ENCODE results near the gene AFF3. TPM values are rescaled to one million over a fixed set of nuclear protein-coding genes. Genes with fewer than 3 reads are reported as not detected.

The AFF3 gene
- total and polyA plus RNA-seq, 2 experiments from 2014 or later, result 12.0 to 12.8 TPM

DNA sequence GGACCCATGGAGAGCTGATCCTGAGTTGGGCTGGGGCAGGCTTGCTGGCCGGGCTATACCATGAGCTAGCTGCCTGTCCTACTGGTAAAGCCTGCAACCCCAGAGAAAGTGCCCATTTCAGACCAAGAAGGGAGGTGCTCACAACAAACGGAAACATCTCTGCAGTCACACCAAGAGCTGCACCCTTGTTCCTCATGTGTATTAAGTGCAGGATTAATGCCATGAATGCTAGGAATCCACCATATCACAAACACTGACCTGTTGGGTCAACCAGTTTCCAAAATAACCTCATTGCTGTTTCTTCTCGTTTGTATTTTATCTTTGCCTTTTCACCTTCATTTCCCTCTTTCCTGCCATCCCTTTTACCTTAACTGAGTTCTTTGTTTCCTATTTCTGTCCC, 69.9 kb downstream of the AFF3 start:
- no peak overlapping the region for H3K4me3 ChIP-seq
- TF ChIP-seq, protein P1, sequence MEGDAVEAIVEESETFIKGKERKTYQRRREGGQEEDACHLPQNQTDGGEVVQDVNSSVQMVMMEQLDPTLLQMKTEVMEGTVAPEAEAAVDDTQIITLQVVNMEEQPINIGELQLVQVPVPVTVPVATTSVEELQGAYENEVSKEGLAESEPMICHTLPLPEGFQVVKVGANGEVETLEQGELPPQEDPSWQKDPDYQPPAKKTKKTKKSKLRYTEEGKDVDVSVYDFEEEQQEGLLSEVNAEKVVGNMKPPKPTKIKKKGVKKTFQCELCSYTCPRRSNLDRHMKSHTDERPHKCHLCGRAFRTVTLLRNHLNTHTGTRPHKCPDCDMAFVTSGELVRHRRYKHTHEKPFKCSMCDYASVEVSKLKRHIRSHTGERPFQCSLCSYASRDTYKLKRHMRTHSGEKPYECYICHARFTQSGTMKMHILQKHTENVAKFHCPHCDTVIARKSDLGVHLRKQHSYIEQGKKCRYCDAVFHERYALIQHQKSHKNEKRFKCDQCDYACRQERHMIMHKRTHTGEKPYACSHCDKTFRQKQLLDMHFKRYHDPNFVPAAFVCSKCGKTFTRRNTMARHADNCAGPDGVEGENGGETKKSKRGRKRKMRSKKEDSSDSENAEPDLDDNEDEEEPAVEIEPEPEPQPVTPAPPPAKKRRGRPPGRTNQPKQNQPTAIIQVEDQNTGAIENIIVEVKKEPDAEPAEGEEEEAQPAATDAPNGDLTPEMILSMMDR (IDR thresholded peaks at IDR 0.05; ENCODE audit: low read depth, low read length), result no peak
- H3K27ac ChIP-seq, result peak overlapping the region; percentile 60
- peaks cover 33% of the 10 kb centered on the region for H3K4me1 ChIP-seq (ENCODE audit: low read depth)
- no peak for DNase-seq (ENCODE audit: low read depth in 1 of 2, low spot score in 1 of 2)
- H3K9me3 ChIP-seq (ENCODE audit: low read depth), result no peaks in the 10 kb centered on the region
- H3K27me3 ChIP-seq, result no peaks in the 10 kb centered on the region
- no peaks in the 10 kb centered on the region for H3K36me3 ChIP-seq

DNA sequence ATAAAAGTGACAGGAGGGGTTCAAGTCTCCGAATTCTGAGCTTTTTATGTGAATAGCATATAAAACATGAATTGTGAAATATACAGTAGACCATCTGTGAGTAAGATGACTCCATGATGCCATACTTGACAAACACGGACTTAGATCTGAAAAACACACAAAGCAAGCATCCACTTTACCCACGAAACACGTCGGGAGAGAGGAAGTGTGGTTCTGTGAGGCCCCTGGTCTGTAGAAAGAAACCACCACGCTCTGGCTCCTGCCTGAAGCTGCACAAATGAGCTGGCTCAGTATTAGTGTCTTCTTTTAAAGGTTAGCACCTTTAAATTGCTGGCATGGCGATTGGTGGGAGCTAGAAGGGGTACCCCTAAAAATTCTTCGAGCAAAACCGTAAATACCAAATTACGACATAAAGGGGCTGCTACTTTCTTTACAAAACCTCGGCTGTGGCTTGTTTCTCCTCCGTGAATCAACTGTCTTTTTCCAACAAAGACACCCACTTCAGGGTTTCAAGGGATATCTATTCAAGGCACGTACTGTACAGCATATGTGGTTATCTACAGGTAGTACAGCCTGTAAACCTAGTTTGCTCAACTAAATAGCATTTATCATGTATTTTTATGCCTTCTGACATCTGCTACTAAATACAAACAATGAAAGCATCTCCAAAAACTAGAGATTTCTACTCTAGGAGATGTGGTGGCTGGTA, 70.9 kb downstream of the AFF3 start:
- TF ChIP-seq, protein P1 (IDR thresholded peaks at IDR 0.05; ENCODE audit: low read depth, low read length), result no peak
- Histone ChIP-seq H3K4me3 (no peak overlapping the region), H3K36me3 (no peaks in the 10 kb centered on the region), H3K9me3 (ENCODE audit: low read depth) (no peaks in the 10 kb centered on the region), H3K27me3 (no peaks in the 10 kb centered on the region), H3K4me1 (ENCODE audit: low read depth) (peaks cover 37% of the 10 kb centered on the region), H3K27ac (no peak overlapping the region)
- no peak for DNase-seq (ENCODE audit: low read depth in 1 of 2, low spot score in 1 of 2)

DNA sequence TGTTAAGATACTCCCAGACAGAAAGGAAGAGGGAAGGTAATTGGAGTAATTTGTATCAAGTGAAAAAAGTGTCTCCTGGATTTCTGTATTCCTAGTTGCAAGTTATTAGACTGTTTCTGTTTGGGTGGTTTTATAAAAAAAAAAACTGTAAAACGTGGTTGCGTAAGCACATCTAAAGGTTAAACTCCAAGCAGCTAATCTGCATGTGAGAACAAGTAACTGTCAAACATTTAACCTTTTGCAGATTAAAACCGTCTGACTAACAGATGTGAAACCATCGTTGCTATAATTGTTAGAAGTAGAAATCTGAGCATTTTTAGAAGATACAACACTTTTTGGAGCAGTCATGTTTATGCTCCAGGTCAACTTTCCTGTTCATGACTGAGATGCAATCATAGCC, 72.3 kb downstream of the AFF3 start:
- DNase-seq (ENCODE audit: low read depth in 1 of 2, low spot score in 1 of 2), result peak in 1 of 2 donors; percentile 3
- H3K27ac ChIP-seq, result no peak overlapping the region
- H3K9me3 ChIP-seq (ENCODE audit: low read depth), result no peaks in the 10 kb centered on the region
- no peaks in the 10 kb centered on the region for H3K27me3 ChIP-seq
- no peaks in the 10 kb centered on the region for H3K36me3 ChIP-seq
- TF ChIP-seq, protein P1 (IDR thresholded peaks at IDR 0.05; ENCODE audit: low read depth, low read length), result no peak
- no peak overlapping the region for H3K4me3 ChIP-seq
- H3K4me1 ChIP-seq (ENCODE audit: low read depth), result peaks cover 43% of the 10 kb centered on the region

DNA sequence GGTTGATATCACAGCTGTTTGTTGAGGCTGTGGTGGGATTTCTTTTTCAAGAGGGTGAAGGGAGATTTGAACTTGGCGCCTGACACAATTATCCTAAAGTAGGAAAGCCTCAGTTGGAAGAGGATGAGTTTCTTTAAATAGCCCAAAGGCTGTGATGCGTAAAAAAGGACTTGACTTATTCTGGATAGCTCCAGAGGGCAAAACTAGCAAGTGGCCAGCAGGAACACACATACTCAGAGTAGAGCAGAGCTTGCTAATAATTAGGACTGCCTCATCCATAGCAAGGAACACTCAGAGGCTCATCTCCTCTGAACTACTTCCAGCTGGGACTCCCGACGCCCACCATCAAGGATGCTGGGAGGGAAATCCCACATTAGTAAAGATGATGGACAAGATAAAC, 74.0 kb downstream of the AFF3 start:
- Histone ChIP-seq H3K4me1 (ENCODE audit: low read depth) (peaks cover 33% of the 10 kb centered on the region), H3K36me3 (no peaks in the 10 kb centered on the region), H3K4me3 (no peak overlapping the region), H3K27ac (no peak overlapping the region), H3K9me3 (ENCODE audit: low read depth) (no peaks in the 10 kb centered on the region), H3K27me3 (no peaks in the 10 kb centered on the region)
- DNase-seq (ENCODE audit: low read depth in 1 of 2, low spot score in 1 of 2), result no peak
- TF ChIP-seq, protein P1 (IDR thresholded peaks at IDR 0.05; ENCODE audit: low read depth, low read length), result no peak

DNA sequence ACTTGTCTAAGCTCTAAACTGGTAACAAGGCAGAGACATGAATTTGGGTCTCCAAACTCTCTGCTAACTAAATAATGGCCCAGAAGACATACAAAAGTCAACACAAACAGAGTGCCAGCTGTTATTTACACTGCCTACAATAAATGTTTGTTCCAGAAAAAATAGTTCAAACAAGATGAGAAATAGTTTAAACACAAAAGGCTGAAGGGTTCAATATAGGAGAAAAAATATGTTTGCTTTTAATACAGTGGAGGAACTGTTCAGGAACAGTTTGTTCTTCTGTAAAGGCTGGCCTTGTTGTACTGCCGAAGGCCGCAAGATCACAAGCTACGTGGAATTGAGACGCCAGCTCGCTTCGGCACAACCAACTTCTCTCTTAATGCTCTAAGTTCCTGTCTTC, 74.6 kb downstream of the AFF3 start:
- TF ChIP-seq, protein P1 (IDR thresholded peaks at IDR 0.05; ENCODE audit: low read depth, low read length), result no peak
- Histone ChIP-seq H3K36me3 (no peaks in the 10 kb centered on the region), H3K4me3 (no peak overlapping the region), H3K27ac (no peak overlapping the region), H3K4me1 (ENCODE audit: low read depth) (peaks cover 27% of the 10 kb centered on the region), H3K27me3 (no peaks in the 10 kb centered on the region), H3K9me3 (ENCODE audit: low read depth) (no peaks in the 10 kb centered on the region)
- no peak for DNase-seq (ENCODE audit: low read depth in 1 of 2, low spot score in 1 of 2)

Data from cardiac muscle cell (in vitro differentiated cells and primary cell).